Spleen (tissue), 11 donors: ENCODE measurements around the gene ZNF70. TPM values are rescaled to one million over a fixed set of nuclear protein-coding genes. Genes with fewer than 3 reads are reported as not detected.

Source experiments
- DNase-seq: peaks from one replicate; pipeline ENCODE4 v3.0.0-alpha.2; 2020
- H3K27ac ChIP-seq, 8 donors: fragments of 200-600 bp; sonication (generic) in 7 of 8; 1 replicate in 4 of 8; 2 replicates in 4 of 8; pipeline versions ENCODE4 v1.5.0 to v1.8.0; 2016 to 2021; ENCODE audit warnings: inconsistent platforms in 4 of 8, mild to moderate bottlenecking in 4 of 8, moderate library complexity in 1 of 8
- H3K27me3 ChIP-seq, 7 donors: fragments of 200-600 bp; sonication (generic) in 6 of 7; replicated peaks in 1 of 7; 1 replicate in 4 of 7; 2 replicates in 3 of 7; pipeline versions ENCODE4 v1.5.0 to v1.8.0; 2016 to 2021; ENCODE audit warnings: inconsistent platforms in 3 of 7, mild to moderate bottlenecking in 1 of 7
- H3K36me3 ChIP-seq, 6 donors: fragments of 200-600 bp; sonication (generic) in 5 of 6; 1 replicate in 4 of 6; 2 replicates in 2 of 6; pipeline versions ENCODE4 v1.5.0 to v1.8.0; 2016 to 2021; ENCODE audit warnings: inconsistent platforms in 2 of 6
- H3K4me1 ChIP-seq, 6 donors: fragments of 200-600 bp; sonication (generic) in 5 of 6; 1 replicate in 3 of 6; 2 replicates in 3 of 6; pipeline versions ENCODE4 v1.5.0 to v1.8.0; 2016 to 2021; ENCODE audit warnings: inconsistent platforms in 3 of 6
- H3K4me3 ChIP-seq, 8 donors: fragments of 200-600 bp; sonication (generic) in 7 of 8; 1 replicate in 4 of 8; 2 replicates in 4 of 8; pipeline versions ENCODE4 v1.5.0 to v1.8.0; 2016 to 2021; ENCODE audit warnings: inconsistent platforms in 4 of 8, mild to moderate bottlenecking in 4 of 8, moderate library complexity in 2 of 8
- H3K9me3 ChIP-seq, 8 donors: fragments of 200-600 bp; sonication (generic) in 7 of 8; 1 replicate in 4 of 8; 2 replicates in 4 of 8; pipeline versions ENCODE4 v1.5.0 to v1.8.0; 2016 to 2021; ENCODE audit warnings: inconsistent platforms in 4 of 8
- POLR2A ChIP-seq, 3 donors: fragments of 450-650 bp; IDR thresholded peaks; one replicate each; pipeline ENCODE4 v1.5.1; 2017; ENCODE audit warnings: antibody characterized with exemption in 3 of 3, mild to moderate bottlenecking in 1 of 3
- POLR2AphosphoS5 ChIP-seq, 3 donors: sonication (generic); formaldehyde crosslinking; IDR thresholded peaks; one replicate each; pipeline ENCODE4 v1.5.1; 2017; ENCODE audit warnings: antibody characterized with exemption in 3 of 3
- WGBS, 5 donors: extraction: QIAGEN DNeasy Blood & Tissue Kit in 3 of 5; methylation state at CpG; one replicate each; pipeline versions ENCODE4 v1.1.5 to v1.1.7; 2013 to 2018; 5-methylcytosine and 5-hydroxymethylcytosine counted together
- intact Hi-C: fragments of 100-400 bp; cut with DNase I; formaldehyde crosslinking; loops from one replicate; pipeline ENCODE4 v1.15.0; 2023; ENCODE audit warnings: low total_unique reads
- polyA plus RNA-seq, 3 donors: library from polyadenylated mRNA; stranded (reverse); fragments of 200-250 nt; gene quantifications; one replicate each; pipeline ENCODE4 v1.2.1, GENCODE V29; 2013
- total RNA-seq, 7 donors: library from RNA; depleted of rRNA in 3 of 7; stranded (reverse); fragments of >200 nt in 3 of 7; fragmentation: NEBNext Ultra II Directional in 4 of 7; extraction: Animal tissue kit (Norgen Biotek cat#: 25700) in 4 of 7; gene quantifications; one replicate each; pipeline versions ENCODE4 v1.1.0 to v1.2.1, GENCODE V29; 2016 to 2021
- TF ChIP-seq, protein P1 (sequence below), 11 experiments: fragments of 200-600 bp in 7 of 11; fragments of 450-650 bp in 4 of 11; sonication (generic) in 4 of 11; IDR thresholded peaks in 8 of 11; conservative IDR thresholded peaks in 3 of 11; 1 replicate in 7 of 11; 2 replicates in 4 of 11; pipeline versions ENCODE4 v1.4.0 to v1.8.0; 2016 to 2021; ENCODE audit warnings: antibody characterized with exemption in 11 of 11, inconsistent platforms in 4 of 11, mild to moderate bottlenecking in 1 of 11
- donor health status: healthy with polysubstance abuse.
- donor health status: DM: no; HTN: no; CAD: no; lungs with moderate emphysema.
- donor health status: DM: no; HTN: no; CAD: no.
- donor health status: Bipolar disorder and iron deficiency.
- donor health status: healthy.
- donor health status: DM: no; HTN: no; CAD: no.
- donor health status: DM: yes; HTN: yes; CAD: no.

Gene ZNF70
- total and polyA plus RNA-seq, 10 donors = 0.55 to 7.4 (median 5.6) TPM

DNA sequence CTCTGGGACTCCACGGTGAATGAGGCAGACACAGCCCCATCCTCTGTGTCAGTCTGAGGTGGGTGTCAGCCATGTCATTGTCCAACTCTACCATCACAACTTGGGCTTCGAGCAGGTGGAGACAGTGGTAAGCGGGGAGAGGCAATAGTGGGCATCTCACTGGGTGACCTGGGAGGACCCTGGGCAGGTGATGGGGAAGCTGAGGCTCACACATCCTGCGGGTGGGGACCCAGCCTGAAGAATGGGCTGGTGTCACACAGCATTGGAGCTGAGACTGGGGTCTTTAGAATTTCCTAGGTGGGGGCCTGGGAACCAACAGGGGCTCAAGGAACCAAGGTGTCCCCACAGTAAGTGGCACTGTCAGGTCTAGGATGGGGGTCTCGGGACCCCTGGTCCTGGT is 28.8 kb upstream of the ZNF70 start:
- no peak overlapping the region for H3K27ac ChIP-seq
- H3K27me3 ChIP-seq = no peaks in the 10 kb centered on the region
- H3K4me1 ChIP-seq = peaks cover 0 to 21% (median 2%) of the 10 kb centered on the region in 6 donors
- 92 to 96% (median 95%) methylated on average over 4 to 5 of the region's 5 CpGs for WGBS, 5 donors
- H3K4me3 ChIP-seq = no peak overlapping the region
- TF ChIP-seq POLR2A (IDR thresholded peaks at IDR 0.05) (no peak), POLR2AphosphoS5 (IDR thresholded peaks at IDR 0.05) (no peak)
- TF ChIP-seq, protein P1, sequence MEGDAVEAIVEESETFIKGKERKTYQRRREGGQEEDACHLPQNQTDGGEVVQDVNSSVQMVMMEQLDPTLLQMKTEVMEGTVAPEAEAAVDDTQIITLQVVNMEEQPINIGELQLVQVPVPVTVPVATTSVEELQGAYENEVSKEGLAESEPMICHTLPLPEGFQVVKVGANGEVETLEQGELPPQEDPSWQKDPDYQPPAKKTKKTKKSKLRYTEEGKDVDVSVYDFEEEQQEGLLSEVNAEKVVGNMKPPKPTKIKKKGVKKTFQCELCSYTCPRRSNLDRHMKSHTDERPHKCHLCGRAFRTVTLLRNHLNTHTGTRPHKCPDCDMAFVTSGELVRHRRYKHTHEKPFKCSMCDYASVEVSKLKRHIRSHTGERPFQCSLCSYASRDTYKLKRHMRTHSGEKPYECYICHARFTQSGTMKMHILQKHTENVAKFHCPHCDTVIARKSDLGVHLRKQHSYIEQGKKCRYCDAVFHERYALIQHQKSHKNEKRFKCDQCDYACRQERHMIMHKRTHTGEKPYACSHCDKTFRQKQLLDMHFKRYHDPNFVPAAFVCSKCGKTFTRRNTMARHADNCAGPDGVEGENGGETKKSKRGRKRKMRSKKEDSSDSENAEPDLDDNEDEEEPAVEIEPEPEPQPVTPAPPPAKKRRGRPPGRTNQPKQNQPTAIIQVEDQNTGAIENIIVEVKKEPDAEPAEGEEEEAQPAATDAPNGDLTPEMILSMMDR (IDR thresholded peaks at IDR 0.05 in 8 of 11, conservative IDR thresholded peaks at IDR 0.05 in 3 of 11) = no peak
- no peak for DNase-seq
- intact Hi-C loops = no loop called here
- H3K36me3 ChIP-seq = no peaks in the 10 kb centered on the region
- no peaks in the 10 kb centered on the region for H3K9me3 ChIP-seq

DNA sequence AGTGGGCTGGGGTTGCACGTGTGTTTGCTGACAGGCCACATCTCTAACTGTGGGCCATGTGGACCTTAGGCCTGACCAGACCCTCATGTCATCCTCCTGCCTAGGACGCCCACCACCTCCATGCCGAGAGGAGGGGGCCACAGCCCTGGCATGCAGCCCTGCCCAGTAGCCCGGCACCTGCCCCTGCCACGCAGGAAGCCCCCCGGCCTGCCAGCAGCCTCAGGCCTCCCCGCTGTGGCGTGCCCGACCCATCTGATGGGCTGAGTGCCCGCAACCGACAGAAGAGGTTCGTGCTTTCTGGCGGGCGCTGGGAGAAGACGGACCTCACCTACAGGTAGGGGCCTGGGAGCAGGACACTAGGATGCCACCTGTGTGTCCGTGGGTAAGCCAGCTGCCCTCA is 28.2 kb upstream of the ZNF70 start:
- H3K27ac ChIP-seq = no peak overlapping the region
- H3K4me3 ChIP-seq = no peak overlapping the region
- DNase-seq = no peak
- no peak for TF ChIP-seq POLR2AphosphoS5 (IDR thresholded peaks at IDR 0.05)
- TF ChIP-seq, protein P1 (IDR thresholded peaks at IDR 0.05 in 8 of 11, conservative IDR thresholded peaks at IDR 0.05 in 3 of 11) = no peak
- TF ChIP-seq POLR2A (IDR thresholded peaks at IDR 0.05) = no peak
- WGBS, 5 donors = 90 to 100% (median 94%) methylated on average over 5 to 16 of the region's 16 CpGs
- H3K36me3 ChIP-seq = no peaks in the 10 kb centered on the region
- H3K27me3 ChIP-seq = no peaks in the 10 kb centered on the region
- peaks cover 0 to 21% (median 3%) of the 10 kb centered on the region in 6 donors for H3K4me1 ChIP-seq
- intact Hi-C loops = no loop called here
- no peaks in the 10 kb centered on the region for H3K9me3 ChIP-seq

DNA sequence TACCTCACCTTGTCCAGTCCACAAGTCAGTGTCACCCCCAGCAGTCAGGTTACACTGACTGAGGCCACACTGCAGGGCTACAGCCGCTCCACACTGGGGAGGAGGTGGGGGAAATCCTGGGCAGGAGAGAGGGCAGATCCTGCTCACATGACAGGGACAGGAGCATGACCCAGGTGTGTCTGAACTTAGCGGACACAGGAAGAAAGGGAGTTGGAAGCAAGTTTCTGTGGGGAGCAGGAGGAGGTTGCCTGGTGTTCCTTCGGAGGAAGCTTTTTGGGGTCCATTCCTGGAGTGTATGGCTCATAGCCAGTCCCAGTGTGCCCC is 27.6 kb upstream of the ZNF70 start:
- Histone ChIP-seq H3K27ac (no peak overlapping the region), H3K9me3 (no peaks in the 10 kb centered on the region), H3K4me1 (peaks cover 0 to 21% (median 4%) of the 10 kb centered on the region in 6 donors), H3K27me3 (peaks cover 0 to 2% (median 0%) of the 10 kb centered on the region in 7 donors), H3K36me3 (no peaks in the 10 kb centered on the region), H3K4me3 (no peak overlapping the region)
- WGBS, 5 donors = 75 to 94% (median 82%) methylated on average over 2 to 3 of the region's 3 CpGs
- no peak for DNase-seq
- TF ChIP-seq POLR2AphosphoS5 (IDR thresholded peaks at IDR 0.05) (no peak), POLR2A (IDR thresholded peaks at IDR 0.05) (no peak)
- TF ChIP-seq, protein P1 (IDR thresholded peaks at IDR 0.05 in 8 of 11, conservative IDR thresholded peaks at IDR 0.05 in 3 of 11) = no peak
- intact Hi-C loops = no loop called here

DNA sequence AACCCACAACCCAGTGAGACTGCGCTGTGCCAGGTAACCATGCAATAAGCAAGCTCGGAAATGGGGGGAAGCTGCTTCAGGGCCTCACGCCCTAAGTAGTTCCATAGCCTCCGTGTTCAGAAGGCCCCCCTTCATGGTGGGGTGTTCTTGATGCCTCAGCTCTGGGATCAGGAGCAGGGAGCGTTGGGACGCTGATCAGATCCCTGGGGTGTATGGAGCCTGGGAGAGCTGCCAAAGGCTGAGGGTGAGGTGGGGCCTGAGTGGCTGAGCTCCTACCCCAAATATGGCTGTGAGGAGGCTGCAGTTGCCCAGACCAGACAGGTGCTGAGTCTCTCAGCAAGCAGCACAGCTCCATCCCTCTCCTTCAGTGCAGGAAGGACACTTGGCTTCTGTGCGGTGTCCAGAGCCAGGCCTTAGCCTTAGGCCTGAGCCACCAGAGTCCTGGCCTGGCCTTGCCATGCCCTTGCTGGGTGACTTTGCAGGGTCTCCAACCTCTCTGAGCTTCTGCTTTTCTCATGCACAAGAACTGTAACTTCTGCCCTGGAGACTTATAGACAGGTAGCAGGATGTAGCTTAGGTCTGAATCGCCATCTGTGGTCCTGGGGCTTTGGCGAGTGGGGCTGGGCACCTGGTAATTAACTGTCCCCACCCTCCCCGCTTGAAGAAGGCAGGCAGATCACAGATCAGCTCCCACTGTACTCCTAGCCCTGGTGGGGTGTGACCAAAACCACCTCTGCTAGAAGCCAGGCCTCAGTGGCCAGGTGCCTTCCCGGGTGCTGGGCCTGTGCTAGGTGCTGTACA is 27.1 kb upstream of the ZNF70 start:
- peaks cover 0 to 8% (median 0%) of the 10 kb centered on the region in 7 donors for H3K27me3 ChIP-seq
- H3K36me3 ChIP-seq = no peaks in the 10 kb centered on the region
- DNase-seq = no peak
- WGBS, 5 donors = 85 to 99% (median 93%) methylated on average over 7 to 11 of the region's 11 CpGs
- peaks cover 0 to 21% (median 9%) of the 10 kb centered on the region in 6 donors for H3K4me1 ChIP-seq
- no peak overlapping the region for H3K27ac ChIP-seq
- no peaks in the 10 kb centered on the region for H3K9me3 ChIP-seq
- no peak overlapping the region for H3K4me3 ChIP-seq
- TF ChIP-seq, protein P1 (IDR thresholded peaks at IDR 0.05 in 8 of 11, conservative IDR thresholded peaks at IDR 0.05 in 3 of 11) = no peak
- TF ChIP-seq POLR2A (IDR thresholded peaks at IDR 0.05) (no peak), POLR2AphosphoS5 (IDR thresholded peaks at IDR 0.05) (no peak)
- intact Hi-C loops = no loop called here
